ENCODE data around the gene NUDT3.
"Not testable (repeated sequence)": the region's sequence is repeated elsewhere in the genome, so short reads cannot be mapped to it uniquely, and the experiment has no call there.

NUDT3 gene

DNA sequence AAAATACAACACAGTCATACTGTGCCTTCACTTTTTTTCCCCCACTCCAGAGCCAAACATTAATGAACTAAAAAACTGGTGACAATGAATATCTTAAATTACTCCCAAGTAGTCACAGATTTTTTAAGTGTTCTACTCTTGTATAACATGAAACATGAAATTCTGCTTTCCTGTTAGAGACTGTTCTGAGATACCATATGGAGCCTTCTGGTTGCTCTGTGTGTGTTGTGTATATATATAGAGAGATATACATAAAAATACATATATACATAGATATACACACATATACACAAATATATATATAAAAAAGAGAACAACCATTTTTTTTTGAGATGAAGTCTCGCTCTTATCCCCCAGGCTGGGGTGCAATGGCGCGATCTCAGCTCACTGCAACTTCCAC is 63.5 kb downstream of the NUDT3 start:
- TF ChIP-seq Cebpa-rat (IDR thresholded peaks at IDR 0.05) = no peak
- no peak overlapping the region for H3K4me2 ChIP-seq
- no peak overlapping the region for H3K9ac ChIP-seq
- no peak overlapping the region for H3K27ac ChIP-seq
- H4K20me1 ChIP-seq = peaks cover 19% of the 10 kb centered on the region
- no peaks in the 10 kb centered on the region for H3K27me3 ChIP-seq
- 0 out of 2 replicates have a peak, but pooled peaks cover 3% of the 10 kb centered on the region for H3K9me3 ChIP-seq
- H3K36me3 ChIP-seq = peaks cover 47% of the 10 kb centered on the region
- H3K4me3 ChIP-seq = no peak overlapping the region
- H3K4me1 ChIP-seq = peaks cover 27% of the 10 kb centered on the region

- H4K20me1 ChIP-seq, H3K27ac ChIP-seq, H3K27me3 ChIP-seq, H3K9ac ChIP-seq, H3K9me3 ChIP-seq, H3K4me3 ChIP-seq, H3K4me2 ChIP-seq: not testable (repeated sequence)
- Histone ChIP-seq H3K4me1 (peaks cover 14% of the 10 kb centered on the region), H3K36me3 (peaks cover 52% of the 10 kb centered on the region)
Observed at GRCh38 chr6:34327313-34328205, 64.9 kb downstream of the NUDT3 start.

DNA sequence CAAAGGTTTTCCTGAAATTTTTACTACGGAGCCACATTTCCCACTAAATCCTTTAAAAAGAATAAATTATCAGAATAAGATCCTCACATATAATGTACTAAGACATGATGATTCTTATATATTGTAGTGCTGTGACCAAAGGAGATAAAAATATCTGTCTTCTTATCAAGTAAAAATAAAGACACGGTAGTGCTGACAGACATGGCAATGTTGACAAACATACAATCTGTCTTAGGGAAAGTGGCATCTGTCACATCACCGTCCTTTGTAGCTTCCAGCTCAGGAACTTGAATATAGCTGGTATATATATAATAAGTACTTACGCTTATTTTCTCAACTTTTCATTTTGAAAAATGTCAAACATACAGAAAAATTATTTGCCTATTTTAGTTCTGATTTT is 66.8 kb downstream of the NUDT3 start:
- no peak overlapping the region for H3K4me3 ChIP-seq
- no peak overlapping the region for H3K9ac ChIP-seq
- H3K4me2 ChIP-seq = no peak overlapping the region
- no peaks in the 10 kb centered on the region; the same call in 1 of the 2 replicates for H4K20me1 ChIP-seq
- H3K27me3 ChIP-seq = no peaks in the 10 kb centered on the region
- H3K9me3 ChIP-seq = 0 out of 2 replicates have a peak, but pooled peaks cover 3% of the 10 kb centered on the region
- H3K4me1 ChIP-seq = peaks cover 15% of the 10 kb centered on the region
- no peak for TF ChIP-seq Cebpa-rat (IDR thresholded peaks at IDR 0.05)
- H3K36me3 ChIP-seq = peaks cover 59% of the 10 kb centered on the region
- H3K27ac ChIP-seq = no peak overlapping the region

DNA sequence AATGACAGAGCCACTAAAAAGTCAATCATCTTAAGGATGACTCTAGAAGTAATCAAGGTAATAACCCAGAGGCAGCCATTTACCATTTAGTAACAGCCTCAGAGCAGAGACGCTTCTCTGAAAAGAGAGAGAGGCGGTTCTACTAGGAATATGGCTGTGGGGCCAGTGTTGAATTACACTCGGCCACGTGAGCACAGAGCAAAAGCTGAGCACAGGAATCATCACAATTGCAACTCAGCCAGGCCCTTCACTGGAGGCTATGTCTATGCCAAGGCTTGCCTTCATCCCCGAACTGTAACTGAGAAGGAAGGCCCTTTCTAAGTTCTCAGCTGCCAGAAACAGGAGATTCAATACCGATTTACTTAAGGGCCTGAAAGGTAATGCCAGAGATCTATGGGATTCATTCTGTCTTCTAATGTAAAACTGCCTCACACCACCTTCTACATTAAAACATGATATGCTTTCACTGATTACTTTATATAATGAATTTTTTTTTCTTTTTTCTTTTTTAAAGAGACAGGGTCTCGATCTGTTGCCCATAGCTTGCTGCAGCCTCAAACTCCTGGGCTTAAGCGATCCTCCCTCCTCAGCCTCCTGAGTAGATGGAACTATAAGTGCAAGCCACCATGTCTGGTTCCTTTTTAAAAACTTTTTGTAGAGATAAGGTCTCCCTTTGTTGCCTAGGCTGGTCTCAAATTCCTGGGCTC is 67.6 kb downstream of the NUDT3 start:
- Histone ChIP-seq H3K27me3 (no peaks in the 10 kb centered on the region), H3K4me3 (no peak overlapping the region), H3K27ac (no peak overlapping the region), H3K9ac (no peak overlapping the region), H3K4me2 (no peak overlapping the region), H3K9me3 (no peaks in the 10 kb centered on the region), H3K36me3 (peaks cover 58% of the 10 kb centered on the region), H4K20me1 (no peaks in the 10 kb centered on the region; the same call in 1 of the 2 replicates), H3K4me1 (peaks cover 22% of the 10 kb centered on the region)
- TF ChIP-seq Cebpa-rat (IDR thresholded peaks at IDR 0.05) = no peak

DNA sequence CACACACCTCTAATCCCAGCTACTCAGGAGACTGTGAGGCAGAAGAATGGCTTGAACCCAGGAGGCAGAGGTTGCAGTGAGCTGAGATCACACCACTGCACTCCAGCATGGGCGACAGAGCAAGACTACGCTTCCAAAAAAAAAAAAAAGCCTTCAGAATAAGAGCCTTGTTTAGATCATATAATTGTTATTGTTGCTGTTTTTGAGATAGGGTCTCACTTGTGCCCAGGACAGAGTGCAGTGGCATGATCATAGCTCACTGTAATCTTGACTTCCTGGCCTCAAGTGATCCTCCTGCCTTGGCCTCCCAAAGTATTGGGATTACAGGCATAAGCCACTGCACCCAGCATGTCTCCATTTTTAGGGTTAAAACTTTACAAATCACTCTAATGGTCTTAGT is 68.2 kb downstream of the NUDT3 start:
- H3K9me3 ChIP-seq, H3K4me3 ChIP-seq, H3K9ac ChIP-seq, H3K4me2 ChIP-seq, H3K27ac ChIP-seq, H3K27me3 ChIP-seq, H4K20me1 ChIP-seq: not testable (repeated sequence)
- Histone ChIP-seq H3K4me1 (peaks cover 29% of the 10 kb centered on the region), H3K36me3 (peaks cover 55% of the 10 kb centered on the region)

DNA sequence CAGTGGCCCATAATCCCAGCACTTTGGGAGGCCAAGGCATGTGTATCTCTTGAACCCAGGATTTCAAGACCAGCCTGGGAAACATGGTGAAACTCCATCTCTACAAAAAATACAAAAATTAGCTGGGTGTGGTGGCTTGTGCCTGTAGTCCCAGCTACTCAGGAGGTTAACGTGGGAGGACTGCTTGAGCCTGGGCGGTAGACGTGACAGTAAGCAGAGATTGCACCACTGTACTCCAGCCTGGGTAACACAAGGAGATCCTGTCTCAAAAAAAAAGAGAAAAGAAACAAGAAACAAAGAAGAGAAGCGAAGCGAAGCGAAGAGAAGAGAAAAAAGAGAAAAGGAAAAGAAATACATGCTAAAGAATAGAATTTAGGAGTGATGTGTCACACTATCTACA is 69.2 kb downstream of the NUDT3 start:
- H3K4me2 ChIP-seq = no peak overlapping the region
- no peak overlapping the region for H3K9ac ChIP-seq
- no peaks in the 10 kb centered on the region for H3K27me3 ChIP-seq
- no peaks in the 10 kb centered on the region for H3K9me3 ChIP-seq
- H3K27ac ChIP-seq = no peak overlapping the region
- no peak for TF ChIP-seq Cebpa-rat (IDR thresholded peaks at IDR 0.05)
- H3K36me3 ChIP-seq = peaks cover 52% of the 10 kb centered on the region
- H4K20me1 ChIP-seq = no peaks in the 10 kb centered on the region; the same call in 1 of the 2 replicates
- no peak overlapping the region for H3K4me3 ChIP-seq
- H3K4me1 ChIP-seq = peaks cover 38% of the 10 kb centered on the region

GRCh38 chr6:34322732-34323131 is 69.7 kb downstream of the NUDT3 start:
- H3K4me1 ChIP-seq = peaks cover 44% of the 10 kb centered on the region
- H3K27me3 ChIP-seq = no peaks in the 10 kb centered on the region
- no peak for TF ChIP-seq Cebpa-rat (IDR thresholded peaks at IDR 0.05)
- H3K4me2 ChIP-seq = peak overlapping the region; percentile 24; the same call in 1 of the 2 replicates
- no peaks in the 10 kb centered on the region for H3K9me3 ChIP-seq
- no peaks in the 10 kb centered on the region; the same call in 1 of the 2 replicates for H4K20me1 ChIP-seq
- H3K4me3 ChIP-seq = no peak overlapping the region
- peaks cover 47% of the 10 kb centered on the region for H3K36me3 ChIP-seq
- H3K9ac ChIP-seq = no peak overlapping the region
- no peak overlapping the region for H3K27ac ChIP-seq

DNA sequence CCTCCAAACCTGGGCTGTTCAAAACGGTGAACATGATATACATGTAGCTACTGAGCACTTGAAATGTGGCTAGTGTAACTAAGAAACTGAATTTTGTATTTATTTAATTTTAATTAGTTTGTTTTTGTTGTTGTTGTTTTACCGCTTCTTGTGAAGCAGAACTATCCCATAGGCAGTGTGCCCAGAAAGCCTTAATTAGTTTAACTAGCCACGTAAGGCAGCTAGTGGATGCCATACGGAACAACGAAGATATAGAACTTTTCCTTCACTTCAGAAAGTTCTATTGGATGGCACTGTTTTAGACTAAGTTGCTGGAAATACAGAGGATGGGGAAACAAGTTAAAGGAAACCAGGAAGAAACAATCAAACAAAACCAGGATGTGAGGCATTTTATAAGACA is 70.6 kb downstream of the NUDT3 start:
- TF ChIP-seq Cebpa-rat (IDR thresholded peaks at IDR 0.05) = no peak
- no peaks in the 10 kb centered on the region; the same call in 1 of the 2 replicates for H4K20me1 ChIP-seq
- no peak overlapping the region; the same call in 1 of the 2 replicates for H3K4me2 ChIP-seq
- H3K4me1 ChIP-seq = peaks cover 53% of the 10 kb centered on the region
- no peaks in the 10 kb centered on the region for H3K9me3 ChIP-seq
- no peak overlapping the region for H3K4me3 ChIP-seq
- H3K36me3 ChIP-seq = peaks cover 38% of the 10 kb centered on the region
- no peaks in the 10 kb centered on the region for H3K27me3 ChIP-seq
- no peak overlapping the region for H3K9ac ChIP-seq
- no peak overlapping the region for H3K27ac ChIP-seq

- no peak overlapping the region for H3K4me3 ChIP-seq
- H3K9me3 ChIP-seq = no peaks in the 10 kb centered on the region
- peak overlapping the region; percentile 71; the same call in 1 of the 2 replicates for H3K9ac ChIP-seq
- H3K4me1 ChIP-seq = peaks cover 76% of the 10 kb centered on the region
- peak overlapping the region; percentile 91 for H3K4me2 ChIP-seq
- H4K20me1 ChIP-seq = no peaks in the 10 kb centered on the region
- peaks cover 34% of the 10 kb centered on the region for H3K36me3 ChIP-seq
- no peak for TF ChIP-seq Cebpa-rat (IDR thresholded peaks at IDR 0.05)
- H3K27ac ChIP-seq = peak overlapping the region; percentile 86
- H3K27me3 ChIP-seq = no peaks in the 10 kb centered on the region
Observed at GRCh38 chr6:34319471-34319885, 73.0 kb downstream of the NUDT3 start.

Measured in BLaER1 (cell line).